Measurements from ENCODE around the gene CCDC74B. TPM values are rescaled to one million over a fixed set of nuclear protein-coding genes. Genes with fewer than 3 reads are reported as not detected.
"Not testable (repeated sequence)": the region's sequence is repeated elsewhere in the genome, so short reads cannot be mapped to it uniquely, and the experiment has no call there.

CCDC74B gene
- total RNA-seq, 6 donors from 2014 or later, result 0.40 to 20.5 (median 9.5) TPM

DNA sequence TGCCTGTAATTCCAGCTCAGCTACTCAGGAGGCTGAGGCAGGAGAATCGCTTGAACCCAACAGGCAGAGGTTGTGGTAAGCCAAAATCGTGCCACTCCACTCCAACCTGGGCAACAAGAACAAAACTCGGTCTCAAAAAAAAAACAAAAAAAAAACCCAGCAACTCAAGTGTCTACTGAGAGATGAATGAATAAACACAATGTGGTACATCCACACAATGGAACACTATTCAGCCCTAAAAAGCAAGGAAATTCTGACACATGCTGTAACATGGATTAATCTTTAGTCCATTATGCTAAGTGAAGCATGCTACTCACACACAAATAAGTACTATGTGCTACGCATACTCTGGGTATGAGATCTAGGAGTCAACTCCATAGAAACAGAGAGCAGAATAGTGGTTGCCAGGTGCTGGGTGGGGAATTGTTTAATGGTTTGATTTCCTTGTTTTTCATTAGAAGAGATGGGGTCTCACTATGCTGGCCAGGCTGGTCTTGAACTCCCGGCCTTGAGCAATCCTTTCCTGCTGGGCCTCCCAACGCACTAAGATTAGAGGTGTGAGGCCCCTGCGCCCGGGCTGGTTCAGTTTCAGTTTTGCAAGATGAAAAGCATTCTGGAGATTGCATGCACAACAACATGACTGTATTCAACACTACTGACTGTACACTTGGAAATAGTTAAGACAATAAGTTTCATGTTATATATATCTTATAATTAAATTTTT lies 20.5 kb upstream of the CCDC74B start:
- Histone ChIP-seq H3K27me3 (no peaks in the 10 kb centered on the region), H3K36me3 (peaks cover 20 to 81% (median 52%) of the 10 kb centered on the region in 4 donors), H3K4me3 (no peak overlapping the region), H3K4me1 (no peaks in the 10 kb centered on the region), H3K27ac (no peak overlapping the region), H3K9me3 (no peaks in the 10 kb centered on the region)
- TF ChIP-seq, protein P1, sequence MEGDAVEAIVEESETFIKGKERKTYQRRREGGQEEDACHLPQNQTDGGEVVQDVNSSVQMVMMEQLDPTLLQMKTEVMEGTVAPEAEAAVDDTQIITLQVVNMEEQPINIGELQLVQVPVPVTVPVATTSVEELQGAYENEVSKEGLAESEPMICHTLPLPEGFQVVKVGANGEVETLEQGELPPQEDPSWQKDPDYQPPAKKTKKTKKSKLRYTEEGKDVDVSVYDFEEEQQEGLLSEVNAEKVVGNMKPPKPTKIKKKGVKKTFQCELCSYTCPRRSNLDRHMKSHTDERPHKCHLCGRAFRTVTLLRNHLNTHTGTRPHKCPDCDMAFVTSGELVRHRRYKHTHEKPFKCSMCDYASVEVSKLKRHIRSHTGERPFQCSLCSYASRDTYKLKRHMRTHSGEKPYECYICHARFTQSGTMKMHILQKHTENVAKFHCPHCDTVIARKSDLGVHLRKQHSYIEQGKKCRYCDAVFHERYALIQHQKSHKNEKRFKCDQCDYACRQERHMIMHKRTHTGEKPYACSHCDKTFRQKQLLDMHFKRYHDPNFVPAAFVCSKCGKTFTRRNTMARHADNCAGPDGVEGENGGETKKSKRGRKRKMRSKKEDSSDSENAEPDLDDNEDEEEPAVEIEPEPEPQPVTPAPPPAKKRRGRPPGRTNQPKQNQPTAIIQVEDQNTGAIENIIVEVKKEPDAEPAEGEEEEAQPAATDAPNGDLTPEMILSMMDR (IDR thresholded peaks at IDR 0.05), result no peak
- TF ChIP-seq EP300 (IDR thresholded peaks at IDR 0.05) (no peak), POLR2A (IDR thresholded peaks at IDR 0.05) (no peak), POLR2AphosphoS5 (IDR thresholded peaks at IDR 0.05) (no peak)
- 97 to 98% methylated on average over 8 of the region's 8 CpGs for WGBS, 2 donors
- ATAC-seq (ENCODE audit: low FRiP score in 2 of 2), result no peak
- no peak for DNase-seq

DNA sequence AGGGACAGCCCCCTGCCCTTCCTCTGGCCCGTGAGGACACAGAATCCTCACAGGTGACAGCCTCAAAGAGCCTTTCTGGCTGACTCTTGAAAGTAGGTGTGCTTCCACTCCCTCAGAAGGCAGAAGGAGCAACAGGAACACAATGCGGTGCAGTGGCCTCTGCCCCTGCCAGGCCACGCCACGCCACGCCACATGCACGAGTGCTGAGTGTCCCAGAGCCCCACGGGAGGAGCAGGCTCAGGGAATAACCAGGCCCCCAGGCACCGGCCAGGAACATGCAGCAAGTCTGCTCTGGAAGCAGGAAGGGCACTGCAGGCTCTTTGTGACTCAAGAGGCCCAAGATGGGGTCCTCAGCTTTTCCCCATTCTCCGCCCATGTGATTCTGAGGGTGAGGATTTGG lies 18.1 kb upstream of the CCDC74B start:
- ATAC-seq (ENCODE audit: low FRiP score in 2 of 2), result no peak
- Histone ChIP-seq H3K27me3 (no peaks in the 10 kb centered on the region), H3K9me3 (no peaks in the 10 kb centered on the region), H3K4me3 (no peak overlapping the region), H3K36me3 (peaks cover 17 to 84% (median 58%) of the 10 kb centered on the region in 4 donors), H3K27ac (no peak overlapping the region), H3K4me1 (no peaks in the 10 kb centered on the region)
- TF ChIP-seq EP300 (IDR thresholded peaks at IDR 0.05) (no peak), POLR2AphosphoS5 (IDR thresholded peaks at IDR 0.05) (no peak)
- WGBS, 2 donors, result 90 to 93% methylated on average over 8 to 9 of the region's 9 CpGs
- no peak for DNase-seq

DNA sequence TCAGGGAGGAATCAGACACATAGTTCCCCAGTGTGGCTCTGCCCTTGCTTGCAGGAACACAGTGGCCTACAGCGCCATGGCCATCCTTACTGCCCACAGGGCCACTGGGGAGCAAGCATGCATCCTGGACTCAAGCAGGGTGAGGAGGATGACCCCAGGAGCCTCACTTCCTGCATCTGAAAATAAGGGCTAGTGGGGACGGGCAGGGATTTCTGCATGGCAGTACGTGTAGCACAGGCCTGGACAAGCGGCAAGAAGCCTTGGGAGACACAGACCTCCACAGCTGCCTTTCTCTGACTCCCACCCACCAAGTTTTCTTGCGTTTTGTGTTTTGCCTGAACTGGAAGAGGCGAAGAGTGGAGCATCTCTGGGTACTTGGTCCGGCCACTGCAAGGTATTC lies 17.6 kb upstream of the CCDC74B start:
- WGBS, 2 donors, result 97 to 98% methylated on average over 6 to 7 of the region's 7 CpGs
- not testable (repeated sequence) for H3K27ac ChIP-seq; ATAC-seq (ENCODE audit: low FRiP score in 2 of 2); DNase-seq; H3K4me3 ChIP-seq; H3K27me3 ChIP-seq; H3K4me1 ChIP-seq; H3K9me3 ChIP-seq
- H3K36me3 ChIP-seq, result peaks cover 17 to 84% (median 56%) of the 10 kb centered on the region in 4 donors

DNA sequence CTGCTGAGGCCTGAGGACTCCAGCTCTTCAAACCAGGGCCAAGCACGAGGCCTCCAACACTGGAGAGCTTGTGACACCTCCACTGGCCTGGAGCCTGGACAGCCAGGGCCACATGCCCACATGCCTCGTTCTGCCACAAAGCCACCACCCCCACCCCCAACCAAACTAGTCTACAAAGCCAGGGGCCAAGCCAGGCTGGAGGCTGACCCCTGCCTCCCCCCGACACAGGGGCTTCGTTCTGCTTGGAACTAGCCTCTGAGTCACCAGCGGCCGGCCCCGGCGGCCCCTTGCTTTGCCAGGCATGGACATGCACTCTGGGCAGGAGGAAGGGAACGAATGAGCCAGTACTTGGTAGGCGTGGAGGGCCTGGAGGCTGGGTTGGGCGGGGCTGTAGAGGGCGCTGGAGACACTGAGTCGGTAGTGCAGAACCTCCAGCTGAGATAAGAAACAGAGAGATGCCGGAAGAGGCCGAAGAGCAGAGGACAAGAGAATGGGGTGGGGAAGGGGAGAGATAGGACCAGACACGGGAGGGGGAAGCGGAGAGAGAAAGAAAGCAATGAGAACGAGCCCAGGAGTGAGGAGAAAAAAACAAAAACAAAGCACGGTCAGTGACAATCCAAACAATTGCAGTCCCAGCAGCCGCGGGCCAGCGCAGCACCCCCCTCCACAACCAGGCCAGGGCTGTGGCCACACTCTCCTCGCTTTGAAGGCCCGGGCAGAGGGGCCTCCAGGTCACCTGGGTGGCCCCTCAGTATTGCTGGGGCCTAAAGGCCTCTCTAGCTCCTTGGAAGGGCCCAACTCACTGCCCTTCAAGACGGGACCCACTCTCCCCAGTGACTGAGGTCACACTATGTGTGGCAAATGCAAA lies 16.2 kb upstream of the CCDC74B start:
- peak in 1 of 2 donors; percentile 71 for DNase-seq
- peaks cover 9 to 73% (median 48%) of the 10 kb centered on the region in 4 donors for H3K36me3 ChIP-seq

DNA sequence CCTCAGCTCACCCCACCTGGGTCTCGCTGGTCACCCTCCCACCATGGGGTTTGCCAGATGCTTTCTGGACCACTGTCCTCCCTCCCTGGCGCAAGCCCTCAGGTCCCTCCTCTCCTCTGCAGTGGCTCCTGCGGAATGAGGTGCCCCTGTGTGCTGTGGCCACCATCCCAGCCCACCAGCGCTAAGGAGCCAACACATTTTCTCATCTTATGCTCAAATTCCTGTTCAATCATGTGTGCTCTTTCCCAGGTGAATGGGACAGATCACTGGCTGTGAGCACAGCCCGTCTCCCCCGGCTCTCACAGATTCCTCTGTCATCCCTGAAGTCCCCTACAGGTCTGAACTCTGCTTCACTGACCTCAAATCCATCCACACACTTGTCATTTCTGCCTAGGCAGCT lies 15.2 kb upstream of the CCDC74B start:
- Histone ChIP-seq H3K4me3 (no peak overlapping the region), H3K27me3 (no peaks in the 10 kb centered on the region), H3K9me3 (no peaks in the 10 kb centered on the region), H3K36me3 (peaks cover 9 to 69% (median 44%) of the 10 kb centered on the region in 4 donors), H3K4me1 (no peaks in the 10 kb centered on the region), H3K27ac (no peak overlapping the region)
- DNase-seq (no peak), ATAC-seq (ENCODE audit: low FRiP score in 2 of 2) (no peak)
- WGBS, 2 donors, result 99 to 100% methylated on average over 6 of the region's 6 CpGs
- TF ChIP-seq, protein P1 (IDR thresholded peaks at IDR 0.05), result no peak
- TF ChIP-seq POLR2AphosphoS5 (IDR thresholded peaks at IDR 0.05) (no peak), POLR2A (IDR thresholded peaks at IDR 0.05) (no peak), EP300 (IDR thresholded peaks at IDR 0.05) (no peak)

More for the DNA sequence above, 16.2 kb upstream of the CCDC74B start:
- H3K4me3 ChIP-seq; H3K9me3 ChIP-seq; ATAC-seq (ENCODE audit: low FRiP score in 2 of 2); H3K27ac ChIP-seq; H3K27me3 ChIP-seq; H3K4me1 ChIP-seq: not testable (repeated sequence)
- 87 to 90% methylated on average over 23 of the region's 25 CpGs for WGBS, 2 donors

DNA sequence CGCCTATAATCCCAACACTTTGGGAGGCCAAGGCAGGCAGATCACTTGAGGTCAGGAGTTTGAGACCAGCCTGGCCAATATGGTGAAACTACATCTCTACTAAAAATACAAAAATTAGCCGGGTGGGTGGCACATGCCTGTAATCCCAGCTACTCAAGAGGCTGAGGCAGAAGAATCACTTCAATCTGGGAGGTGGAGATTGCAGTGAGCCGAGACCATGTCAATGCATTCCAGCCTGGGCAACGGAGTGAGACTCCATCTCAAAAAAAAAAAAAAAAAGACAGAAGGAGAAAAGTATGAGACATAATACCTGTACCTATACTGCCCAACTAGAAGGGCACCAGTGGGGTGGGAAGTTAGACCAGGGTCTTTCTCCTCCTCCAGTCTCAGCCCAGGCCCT lies 14.5 kb upstream of the CCDC74B start:
- H3K9me3 ChIP-seq; H3K4me1 ChIP-seq; H3K4me3 ChIP-seq; H3K27ac ChIP-seq; ATAC-seq (ENCODE audit: low FRiP score in 2 of 2); H3K27me3 ChIP-seq; DNase-seq: not testable (repeated sequence)
- 95 to 96% methylated on average over 4 of the region's 4 CpGs for WGBS, 2 donors
- H3K36me3 ChIP-seq, result peaks cover 9 to 69% (median 44%) of the 10 kb centered on the region in 4 donors

All from upper lobe of left lung (tissue), 6 donors.